Breast epithelium (tissue), 3 donors: Measurements from ENCODE around the gene IGSF21.

Source experiments
- POLR2A ChIP-seq: fragments of 450-650 bp; IDR thresholded peaks from one replicate; pipeline ENCODE4 v1.6.1; 2016; ENCODE audit warnings: antibody characterized with exemption, mild to moderate bottlenecking, moderate library complexity
- POLR2AphosphoS5 ChIP-seq, 3 donors: sonication (generic); formaldehyde crosslinking; IDR thresholded peaks; one replicate each; pipeline ENCODE4 v1.6.1; 2017; ENCODE audit warnings: antibody characterized with exemption in 3 of 3
- TF ChIP-seq, protein P1 (sequence below), 3 donors: fragments of 450-650 bp; IDR thresholded peaks; one replicate each; pipeline ENCODE4 v1.5.1; 2016 to 2017; ENCODE audit warnings: antibody characterized with exemption in 3 of 3, mild to moderate bottlenecking in 3 of 3, moderate library complexity in 3 of 3

DNA sequence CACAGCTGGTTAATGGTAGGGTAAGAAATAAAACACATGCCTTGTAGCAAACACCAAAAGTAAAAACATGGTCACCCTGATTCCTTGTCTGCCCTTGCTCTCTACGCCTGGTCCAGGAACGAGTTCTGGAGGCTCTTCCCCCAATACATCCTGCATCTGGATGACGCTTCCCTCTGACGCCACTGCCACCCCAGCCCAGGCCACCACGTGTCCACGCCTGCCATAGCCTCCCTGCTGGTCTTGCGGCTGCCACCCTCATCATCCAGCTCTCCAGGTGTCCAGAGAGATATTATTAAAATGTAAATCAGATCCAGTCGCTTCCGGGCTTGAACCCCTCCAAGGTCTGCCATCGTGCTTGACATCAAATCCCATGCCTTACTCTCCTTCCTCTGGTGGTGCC lies 39.3 kb downstream of the IGSF21 start:
- TF ChIP-seq POLR2A (no peak), POLR2AphosphoS5 (IDR thresholded peaks at IDR 0.05) (no peak)
- TF ChIP-seq, protein P1, sequence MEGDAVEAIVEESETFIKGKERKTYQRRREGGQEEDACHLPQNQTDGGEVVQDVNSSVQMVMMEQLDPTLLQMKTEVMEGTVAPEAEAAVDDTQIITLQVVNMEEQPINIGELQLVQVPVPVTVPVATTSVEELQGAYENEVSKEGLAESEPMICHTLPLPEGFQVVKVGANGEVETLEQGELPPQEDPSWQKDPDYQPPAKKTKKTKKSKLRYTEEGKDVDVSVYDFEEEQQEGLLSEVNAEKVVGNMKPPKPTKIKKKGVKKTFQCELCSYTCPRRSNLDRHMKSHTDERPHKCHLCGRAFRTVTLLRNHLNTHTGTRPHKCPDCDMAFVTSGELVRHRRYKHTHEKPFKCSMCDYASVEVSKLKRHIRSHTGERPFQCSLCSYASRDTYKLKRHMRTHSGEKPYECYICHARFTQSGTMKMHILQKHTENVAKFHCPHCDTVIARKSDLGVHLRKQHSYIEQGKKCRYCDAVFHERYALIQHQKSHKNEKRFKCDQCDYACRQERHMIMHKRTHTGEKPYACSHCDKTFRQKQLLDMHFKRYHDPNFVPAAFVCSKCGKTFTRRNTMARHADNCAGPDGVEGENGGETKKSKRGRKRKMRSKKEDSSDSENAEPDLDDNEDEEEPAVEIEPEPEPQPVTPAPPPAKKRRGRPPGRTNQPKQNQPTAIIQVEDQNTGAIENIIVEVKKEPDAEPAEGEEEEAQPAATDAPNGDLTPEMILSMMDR (IDR thresholded peaks at IDR 0.05) = no peak
